22Rv1 (cell line): ENCODE measurements around the gene MAMDC2.

Experiments used
- CTCF ChIP-seq: fragments of 450-650 bp; IDR thresholded peaks from 2 replicates; pipeline ENCODE4 v1.5.1; 2017; ENCODE audit warnings: mild to moderate bottlenecking
- ZFX ChIP-seq: fragments of 450-650 bp; IDR thresholded peaks from 2 replicates; pipeline ENCODE4 v1.6.1; 2017; ENCODE audit warnings: antibody characterized with exemption, borderline replicate concordance

GRCh38 chr9:70064496-70064895 lies 20.8 kb downstream of the MAMDC2 start:
- TF ChIP-seq CTCF (no peak), ZFX (no peak)
